HS-27A (cell line): ENCODE data around the gene CLIC5.

Source experiments
- DNase-seq: peaks from one replicate; pipeline ENCODE4 v3.0.0-alpha.2; 2012; ENCODE audit warnings: low read depth, missing footprints

The CLIC5 gene

DNA sequence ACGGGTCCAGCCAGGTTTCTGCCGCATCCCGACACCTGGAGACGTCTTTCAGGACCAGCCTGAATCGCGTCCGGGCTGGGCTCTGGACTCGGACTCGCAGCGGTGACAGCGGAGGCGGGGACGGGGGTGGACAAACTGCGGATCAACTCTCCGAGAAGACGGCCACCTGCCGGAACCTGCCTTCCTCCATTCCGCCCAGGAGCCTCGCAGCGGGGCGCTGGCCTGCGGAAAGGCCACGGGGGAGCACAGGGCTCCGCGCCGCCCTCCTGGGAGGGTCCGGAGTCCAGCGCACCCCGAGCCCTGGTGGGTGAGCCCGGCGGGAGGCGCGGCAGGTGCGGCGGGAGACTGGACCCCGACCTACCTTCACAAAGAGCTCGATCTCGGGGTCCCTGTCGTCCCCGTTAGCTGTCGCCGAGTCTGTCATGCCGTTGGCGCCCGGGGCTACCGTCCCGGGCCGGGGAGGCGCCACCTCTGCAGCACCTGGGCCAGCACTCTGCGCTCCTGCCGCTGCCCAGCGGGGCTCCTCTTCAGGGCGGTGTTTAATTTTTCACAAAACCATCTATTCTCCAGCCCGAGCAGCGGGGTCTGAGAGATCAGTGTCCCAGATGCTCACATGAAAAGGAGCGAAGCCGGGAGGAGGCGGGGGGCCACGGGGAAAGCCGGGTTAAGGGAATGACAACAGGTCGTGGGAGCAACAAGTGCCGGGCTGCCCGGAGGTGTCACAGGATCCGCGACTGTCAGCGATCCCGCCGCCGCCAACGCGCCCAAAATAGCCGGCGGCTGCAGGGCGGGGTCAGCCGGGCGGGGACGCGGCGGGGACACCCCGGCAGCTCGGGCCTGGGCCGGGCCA is at the start of gene CLIC5:
TSS of gene CLIC5 (minus strand) at position 742 of the 850 bp plus-strand sequence. CDS start at position 424, 318 bp downstream.
- DNase-seq, result no peak

DNA sequence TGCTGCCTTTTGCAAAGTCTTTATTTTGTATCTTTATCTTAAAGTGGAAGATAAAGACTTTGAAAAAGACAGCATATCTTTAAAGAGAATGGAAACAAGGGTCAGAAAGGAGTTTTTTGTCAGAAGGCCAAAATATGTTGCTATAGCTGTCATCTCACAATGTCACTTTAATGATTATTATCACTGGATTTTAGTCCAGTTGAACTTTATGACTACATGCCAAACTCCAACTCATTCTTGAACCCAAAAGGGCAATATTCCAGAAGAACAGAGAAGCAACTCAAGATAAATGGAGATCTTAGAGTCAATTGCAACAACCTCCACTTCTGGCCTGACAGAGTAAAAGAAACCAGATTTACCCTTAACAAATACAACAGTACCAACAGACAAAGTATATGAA is 47.3 kb upstream of the CLIC5 start:
- DNase-seq, result no peak

DNA sequence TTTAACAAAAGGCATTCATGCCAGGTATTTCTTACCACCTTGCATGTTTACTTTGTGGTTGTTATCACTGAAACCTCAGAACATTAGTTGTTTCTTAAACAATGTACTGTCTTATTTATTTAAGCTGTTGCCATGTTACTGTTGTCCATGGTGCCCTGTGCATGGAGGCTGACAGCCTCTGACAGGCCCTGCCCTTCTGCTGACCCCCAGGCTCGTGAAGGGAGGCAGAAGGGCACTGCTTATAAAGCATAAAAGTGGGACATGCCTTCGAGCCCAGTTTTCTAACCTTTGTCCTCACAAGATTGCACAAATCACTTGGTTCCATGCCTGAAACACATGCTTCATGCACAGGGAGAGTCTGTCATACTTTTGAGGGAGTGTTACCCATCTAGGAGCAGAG is 46.7 kb upstream of the CLIC5 start:
- DNase-seq, result no peak

DNA sequence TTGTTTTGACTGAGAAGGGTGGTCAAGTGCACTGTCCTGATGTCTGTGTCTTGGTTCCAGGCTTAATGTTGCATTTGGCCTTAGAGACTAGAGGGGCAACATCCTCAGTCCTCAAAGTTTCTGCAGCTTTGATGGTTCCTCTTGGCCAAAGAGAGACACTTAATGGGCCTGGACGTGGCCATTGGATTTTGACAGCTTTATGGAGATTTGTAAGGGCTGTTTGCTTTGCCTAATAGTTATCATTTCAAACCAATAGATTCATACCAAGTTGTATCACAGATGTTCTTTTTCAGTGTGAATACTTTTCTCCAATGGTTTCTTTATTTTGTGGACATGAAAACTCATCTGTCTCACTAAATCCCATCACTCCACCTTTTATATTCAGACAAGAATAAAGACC is 45.8 kb upstream of the CLIC5 start:
- no peak for DNase-seq

DNA sequence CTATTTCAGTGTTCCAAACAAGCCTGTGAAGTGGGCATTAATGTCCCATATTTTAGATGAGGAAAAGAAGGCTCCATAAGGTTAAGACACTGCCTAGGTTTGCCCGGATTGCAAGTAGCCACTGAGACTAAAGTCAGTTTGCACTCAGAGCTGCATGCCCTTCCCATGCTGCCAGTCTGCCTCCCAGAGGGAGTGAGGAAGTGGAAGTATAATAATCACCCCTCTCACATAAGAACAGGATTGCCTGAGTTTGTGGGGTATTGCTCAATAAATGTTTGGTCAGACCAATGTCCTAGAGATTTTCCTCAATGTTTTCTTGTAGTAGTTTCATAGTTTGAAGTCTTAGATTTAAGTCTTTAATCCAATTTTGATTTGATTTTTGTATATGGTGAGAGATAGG is 43.9 kb upstream of the CLIC5 start:
- no peak for DNase-seq

DNA sequence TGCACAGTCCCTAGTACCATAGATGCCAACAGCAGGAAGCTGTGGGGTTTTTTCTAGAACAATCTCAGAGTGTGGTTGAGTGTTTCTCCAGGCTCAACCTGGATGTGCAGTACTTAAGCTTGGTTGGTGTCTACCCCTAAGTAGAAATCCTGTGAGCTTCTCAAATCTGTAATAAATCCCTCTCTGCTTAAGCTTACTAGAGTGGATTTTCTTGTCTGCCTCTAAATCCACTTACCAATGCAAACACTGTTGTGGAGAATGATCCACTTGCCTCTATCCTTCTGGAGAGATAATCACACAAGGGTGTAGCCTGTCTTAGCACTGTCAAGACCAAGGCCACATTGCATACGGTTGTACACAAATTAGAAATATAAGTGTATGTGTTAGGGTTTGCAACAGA is 43.3 kb upstream of the CLIC5 start:
- DNase-seq, result no peak

DNA sequence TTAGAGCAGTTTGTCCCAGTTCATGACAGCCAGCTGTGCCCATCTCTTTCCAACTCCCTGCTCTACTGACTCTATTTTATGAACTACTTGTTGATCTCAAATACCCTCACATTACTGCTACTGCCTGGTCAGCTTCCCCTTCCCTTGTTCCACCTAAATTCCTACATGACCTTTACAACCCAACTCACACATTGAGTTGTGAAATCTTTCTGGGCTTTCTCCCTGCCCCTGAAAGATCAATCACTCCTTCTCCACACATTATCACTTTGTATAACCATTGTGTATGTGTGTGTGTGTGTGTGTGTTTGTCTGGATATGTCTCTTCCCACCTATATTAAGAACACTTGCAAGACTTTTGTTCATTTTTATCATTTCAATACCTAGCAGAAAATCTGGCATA is 42.1 kb upstream of the CLIC5 start:
- DNase-seq, result no peak

DNA sequence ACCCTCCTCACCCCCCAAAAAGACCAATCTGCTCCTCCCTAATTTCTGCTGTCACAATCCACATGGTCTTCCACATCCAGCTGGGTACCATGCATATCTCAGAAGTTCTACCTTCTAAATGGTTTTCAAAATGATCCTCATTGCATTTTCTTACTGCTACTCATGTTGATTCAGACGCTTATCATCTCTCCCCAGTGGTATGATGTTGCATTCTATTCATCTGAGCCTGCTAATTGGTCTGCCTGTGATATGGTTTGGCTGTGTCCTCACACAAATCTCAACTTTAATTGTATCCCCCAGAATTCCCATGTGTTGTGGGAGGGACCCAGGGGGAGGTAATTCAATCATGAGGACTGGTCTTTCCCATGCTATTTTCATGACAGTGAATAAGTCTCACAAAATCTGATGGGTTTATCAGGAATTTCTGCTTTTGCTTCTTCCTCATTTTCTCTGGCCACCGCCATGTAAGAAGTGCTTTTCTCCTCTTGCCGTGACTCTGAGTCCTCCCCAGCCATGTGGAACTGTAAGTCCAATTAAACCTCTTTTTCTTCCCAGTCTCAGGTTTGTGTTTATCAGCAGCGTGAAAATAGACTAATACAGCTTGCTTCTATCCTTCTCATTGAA is 41.4 kb upstream of the CLIC5 start:
- no peak for DNase-seq

DNA sequence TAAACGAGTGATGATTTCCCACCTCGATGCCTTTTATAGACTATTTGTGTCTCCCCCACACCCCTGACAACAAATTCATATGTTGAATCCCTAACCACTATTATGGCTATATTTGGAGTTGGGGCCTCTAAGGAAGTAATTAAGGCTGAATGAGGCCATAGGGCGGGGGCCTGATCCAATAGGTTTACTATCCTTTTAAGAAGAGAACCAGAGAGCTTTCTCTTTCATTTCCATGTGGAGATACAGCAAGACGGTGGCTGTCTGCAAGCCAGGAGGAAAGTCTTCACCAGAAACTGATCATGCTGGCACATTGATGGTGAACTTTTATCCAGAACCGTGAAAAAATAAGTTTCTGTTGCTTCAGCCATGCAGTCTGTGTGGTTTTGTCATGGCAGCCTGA is 38.9 kb upstream of the CLIC5 start:
- DNase-seq, result no peak

DNA sequence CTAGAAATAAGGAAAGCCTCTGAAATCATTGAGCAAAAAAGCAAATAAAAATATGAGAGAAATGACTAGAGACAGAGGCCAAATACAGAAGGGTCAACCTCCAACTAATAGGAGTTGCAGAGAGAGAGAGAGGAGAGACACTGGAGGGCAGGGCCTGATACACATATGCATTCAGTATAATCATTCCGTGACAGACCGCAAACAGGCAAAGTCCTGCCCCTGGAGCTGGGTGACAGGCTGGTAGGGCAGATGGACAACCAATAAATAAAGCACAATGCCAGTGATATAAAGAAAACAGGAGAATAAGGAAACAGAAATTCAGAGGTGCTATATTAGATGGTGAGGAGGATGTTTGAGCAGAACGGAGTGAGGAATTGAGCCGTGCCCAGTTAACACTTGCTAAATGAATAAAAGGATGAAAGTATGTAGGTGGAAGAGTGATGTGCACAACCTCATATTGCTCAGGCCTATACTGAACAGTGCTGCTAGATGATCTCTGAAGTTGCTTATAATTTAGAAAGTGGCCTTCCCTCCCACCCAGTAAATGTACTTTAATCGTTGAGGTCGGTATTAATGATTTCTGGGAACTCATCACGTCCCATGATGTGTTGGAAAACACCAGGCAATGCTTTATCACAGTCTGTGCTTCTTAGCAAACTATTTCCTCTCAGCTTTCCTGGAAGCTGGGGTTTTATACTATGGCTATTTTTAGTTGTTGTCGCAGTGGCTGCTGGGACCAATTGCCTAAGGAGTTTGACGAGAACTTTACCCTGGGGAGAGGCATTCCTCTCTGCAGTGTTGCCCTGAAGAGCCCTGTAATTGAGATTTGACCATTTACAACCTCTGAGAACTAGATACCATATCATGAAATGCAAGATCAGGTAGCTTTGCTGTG is 37.6 kb upstream of the CLIC5 start:
- DNase-seq, result no peak

DNA sequence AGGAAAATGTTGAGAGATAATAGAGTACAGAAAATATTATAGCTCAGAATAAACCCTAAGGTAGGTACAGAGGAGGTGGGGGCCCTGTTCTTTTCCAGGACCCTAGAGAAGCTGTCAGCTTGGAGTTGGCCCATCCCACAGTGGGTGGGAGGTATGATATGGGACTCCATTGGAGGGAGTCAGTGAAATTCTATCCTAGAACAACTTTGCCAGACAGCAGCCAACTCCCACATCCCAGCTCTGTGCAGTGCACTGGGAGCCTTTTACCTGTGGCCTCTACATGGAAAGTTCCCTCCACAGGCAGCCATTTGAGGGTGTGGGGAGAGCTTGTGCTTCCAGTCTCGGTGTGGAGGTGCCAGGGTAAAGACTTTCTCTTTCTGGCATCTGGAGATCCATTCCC is 36.8 kb upstream of the CLIC5 start:
- DNase-seq, result no peak

DNA sequence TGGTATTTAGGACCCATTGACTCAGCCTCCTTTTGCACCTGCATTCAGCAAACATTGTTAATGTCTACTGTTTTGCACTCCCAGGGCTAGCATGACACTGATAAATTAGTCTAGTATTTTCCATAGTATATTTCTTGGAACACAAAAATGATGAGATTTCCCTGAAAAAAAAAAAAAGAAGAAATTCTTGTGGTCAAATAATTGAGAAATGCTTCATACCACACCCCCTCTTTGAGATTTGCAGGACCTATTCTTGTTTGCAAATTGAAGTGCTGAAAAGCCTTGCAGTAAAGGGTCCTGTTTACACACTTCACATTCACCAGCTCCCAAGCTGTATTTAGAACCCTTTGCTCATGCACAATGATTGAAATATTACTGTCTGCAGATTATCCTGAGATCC is 36.3 kb upstream of the CLIC5 start:
- no peak for DNase-seq

DNA sequence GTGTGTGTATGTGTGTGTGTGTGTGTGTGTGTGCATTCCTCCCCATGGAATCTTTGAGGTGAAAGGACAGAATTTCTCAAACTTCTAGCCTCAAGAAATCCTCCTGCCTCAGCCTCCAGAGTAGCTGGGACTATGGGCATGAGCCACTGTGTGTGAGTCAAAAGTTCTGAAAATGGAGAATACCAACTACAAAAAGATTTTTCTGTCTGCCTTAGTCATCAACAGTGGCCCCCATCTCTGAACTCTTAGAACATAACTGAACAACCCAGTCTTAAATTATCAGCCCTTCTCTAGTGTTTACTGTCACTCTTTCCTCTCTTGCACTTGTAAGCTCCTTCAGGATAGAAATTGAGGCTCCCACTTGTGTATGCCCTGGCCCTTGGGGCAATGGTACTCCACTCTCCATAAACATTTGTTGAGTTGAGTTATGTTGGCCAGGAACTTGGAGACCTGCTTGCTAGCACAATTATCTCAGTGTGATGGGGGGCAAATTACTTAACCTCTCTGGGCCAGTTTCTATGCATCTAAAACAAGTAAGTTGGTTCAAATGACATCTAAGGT is 35.3 kb upstream of the CLIC5 start:
- no peak for DNase-seq

DNA sequence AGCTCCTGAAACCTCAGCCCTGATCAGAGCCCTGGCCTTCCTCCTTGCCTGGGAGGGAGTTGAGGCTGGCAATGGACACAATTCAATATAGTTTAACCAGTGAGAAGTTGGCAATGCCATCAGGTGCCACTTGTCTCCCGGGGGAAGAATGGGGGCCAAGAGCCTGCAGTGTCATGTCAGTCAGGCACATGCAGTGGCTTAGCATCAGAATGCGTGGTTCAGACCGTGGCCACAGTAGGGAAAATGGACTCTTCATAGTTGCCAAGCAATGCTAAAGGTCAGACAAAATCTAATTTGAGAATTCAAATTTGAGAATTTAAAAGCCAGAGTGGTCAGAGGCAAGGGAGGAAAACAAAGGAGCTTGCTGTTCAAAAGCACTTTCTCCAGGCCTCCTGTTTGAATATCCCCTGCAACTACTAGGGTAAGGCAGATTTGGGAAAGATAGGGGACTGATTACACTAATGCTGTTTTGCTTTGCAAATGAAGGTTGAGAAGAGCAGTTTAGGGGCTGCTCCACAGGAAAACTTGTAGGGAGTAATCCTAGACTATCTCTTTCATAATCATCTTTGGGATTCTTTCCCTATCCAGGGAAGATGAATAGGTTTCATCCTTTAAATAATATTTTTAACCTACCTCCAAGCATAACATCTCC is 33.1 kb upstream of the CLIC5 start:
- no peak for DNase-seq

DNA sequence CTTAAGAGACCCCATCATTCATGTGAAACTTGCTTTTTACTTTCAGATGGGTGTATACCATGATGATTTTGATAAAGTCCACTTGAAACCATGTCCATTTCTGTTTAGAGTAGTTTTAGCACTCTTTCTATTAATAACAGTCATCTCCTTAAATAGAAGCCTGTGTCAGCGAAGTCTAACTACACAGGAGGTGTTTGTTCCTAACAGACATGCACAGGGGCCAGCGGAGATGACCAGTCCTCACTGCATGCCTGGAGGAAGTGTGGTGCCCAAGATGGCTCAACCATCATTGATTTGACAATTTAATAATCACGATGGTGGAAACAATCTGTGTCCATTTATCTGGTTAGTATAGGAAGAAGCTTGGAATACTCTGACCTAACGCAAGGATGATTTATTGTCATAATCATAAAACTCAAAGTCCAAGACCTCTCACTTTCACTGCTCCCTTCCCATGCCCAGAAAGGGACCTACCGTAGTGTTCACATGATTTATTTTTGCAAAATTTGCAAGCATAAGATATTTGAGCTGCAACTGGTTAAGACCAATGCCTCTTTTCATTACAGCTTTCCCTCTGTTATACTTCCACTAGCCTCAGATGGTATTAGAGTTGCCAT is 31.0 kb upstream of the CLIC5 start:
- no peak for DNase-seq

DNA sequence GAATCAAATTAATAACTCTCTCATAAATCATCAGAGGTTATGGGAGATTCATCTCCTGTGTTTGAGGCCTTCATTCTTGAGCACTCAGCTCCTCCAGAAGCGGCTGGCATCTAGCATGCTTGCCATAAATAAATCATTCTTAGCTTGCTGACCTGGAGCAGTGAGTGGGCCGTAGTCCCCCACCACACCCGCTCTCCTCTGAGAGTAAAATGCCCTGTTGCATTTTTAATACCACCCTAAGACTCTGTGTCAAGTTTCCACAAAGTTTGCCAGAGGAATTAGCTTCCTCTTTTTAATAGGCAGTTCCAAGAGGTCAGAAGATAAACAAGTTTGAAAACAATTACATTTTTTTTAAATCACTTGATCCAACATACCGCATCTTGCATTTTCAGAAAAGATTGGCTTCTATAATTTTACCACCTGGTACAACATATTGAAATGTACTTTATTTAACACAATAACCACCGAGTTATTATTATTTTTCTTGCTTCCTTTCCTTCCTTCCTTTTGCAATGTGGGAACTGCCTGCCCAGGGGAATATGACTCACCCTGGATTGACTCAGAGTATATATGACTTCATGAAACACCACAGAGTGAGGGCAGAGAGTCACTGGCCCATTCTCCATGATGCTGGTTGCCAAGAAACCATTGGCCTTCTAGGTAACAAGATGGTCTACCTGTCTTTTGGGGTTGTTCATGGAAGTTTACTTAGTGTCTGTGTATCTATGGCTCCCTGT is 29.4 kb upstream of the CLIC5 start:
- no peak for DNase-seq

DNA sequence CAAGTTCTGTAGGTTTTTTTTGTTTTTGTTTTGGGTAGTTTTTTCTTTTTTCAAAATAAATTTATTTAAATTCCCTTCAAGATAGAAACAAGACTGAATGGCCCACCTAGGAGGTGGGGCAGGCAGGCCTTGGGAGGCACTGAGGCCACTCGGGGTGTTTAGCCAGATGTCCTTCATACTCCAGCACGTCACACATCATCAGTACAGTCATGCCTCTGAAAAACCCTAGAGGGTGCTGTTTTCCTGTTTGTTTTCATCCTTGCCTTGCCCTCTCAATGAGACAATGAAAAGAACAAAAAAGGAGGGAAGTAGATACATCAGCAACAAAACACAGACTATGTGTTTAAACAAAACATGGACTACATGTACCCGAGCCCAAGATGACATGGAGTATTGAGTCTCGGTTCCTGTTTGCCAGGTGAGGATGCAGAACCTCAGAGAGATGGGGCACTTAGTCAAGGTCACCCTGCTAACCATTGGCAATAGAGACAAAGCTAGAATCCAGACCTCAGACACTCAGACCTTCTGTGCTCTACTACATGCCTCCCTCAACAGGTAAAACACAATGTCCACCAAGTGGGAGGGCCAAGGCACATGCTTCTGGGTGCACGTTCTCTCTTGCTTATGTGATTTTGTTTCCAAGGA is 26.8 kb upstream of the CLIC5 start:
- DNase-seq, result no peak

DNA sequence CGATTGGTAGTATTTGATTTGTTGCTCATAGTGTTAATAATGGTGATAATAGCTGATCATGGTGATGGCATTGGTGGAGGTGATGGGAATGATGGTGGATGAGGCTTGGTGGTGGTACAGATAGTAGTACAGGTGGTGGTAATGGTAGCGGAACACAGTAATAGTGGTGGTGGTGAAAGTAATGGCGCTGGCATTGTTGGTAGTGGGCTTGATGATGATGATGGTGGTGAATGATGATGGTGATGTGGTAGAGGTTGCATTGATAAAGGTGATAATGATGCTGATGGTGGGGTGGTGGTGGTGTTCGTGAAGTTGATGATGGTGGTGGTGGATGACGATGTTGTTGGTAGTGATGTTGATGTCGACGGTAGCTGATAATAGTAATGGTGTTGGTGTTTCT is 24.6 kb upstream of the CLIC5 start:
- no peak for DNase-seq

DNA sequence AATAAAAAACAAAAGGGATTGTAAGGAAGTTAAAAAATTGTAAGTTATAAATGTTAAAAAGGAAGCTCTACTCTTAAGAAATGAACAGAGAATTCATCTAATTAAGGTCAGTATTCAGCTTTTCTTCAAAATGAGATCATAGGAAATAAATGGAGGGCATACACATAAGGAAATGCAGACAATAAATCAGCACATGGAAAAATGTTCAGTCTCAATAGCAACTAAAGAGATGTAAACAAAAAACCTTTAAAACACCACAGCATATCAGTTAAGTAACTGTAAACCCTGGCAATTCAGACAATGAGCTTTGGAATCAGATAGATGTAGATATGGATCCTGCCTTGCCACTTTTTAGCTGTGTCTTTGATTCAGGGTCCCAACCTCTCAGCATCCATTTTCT is 24.0 kb upstream of the CLIC5 start:
- DNase-seq, result no peak

DNA sequence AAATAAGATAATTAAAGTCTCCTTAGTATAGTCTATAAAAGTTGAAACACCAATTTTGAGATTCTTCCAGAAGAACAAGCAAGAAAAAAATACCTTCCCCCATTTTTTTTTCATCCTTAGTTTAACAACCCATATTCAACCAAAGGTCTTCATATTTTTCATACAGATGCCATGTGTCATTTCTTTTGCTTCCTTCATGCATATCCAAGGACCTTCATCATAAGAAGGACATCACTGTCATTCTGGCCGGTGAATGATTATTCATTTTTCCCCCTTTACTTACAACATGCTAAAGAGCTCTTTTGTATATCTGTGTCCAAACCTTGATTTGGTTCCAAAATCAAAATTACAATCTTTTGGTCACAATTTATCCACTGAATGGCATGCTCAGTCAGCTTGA is 21.3 kb upstream of the CLIC5 start:
- DNase-seq, result no peak
